GDM1 (cell line): Measurements from ENCODE around the gene MYO18A.
"Not testable (repeated sequence)": the region's sequence is repeated elsewhere in the genome, so short reads cannot be mapped to it uniquely, and the experiment has no call there.

Experiments used
- DNase-seq: peaks from one replicate; lab custom pipeline; 2025; lab: John Stamatoyannopoulos, UW

Gene MYO18A

DNA sequence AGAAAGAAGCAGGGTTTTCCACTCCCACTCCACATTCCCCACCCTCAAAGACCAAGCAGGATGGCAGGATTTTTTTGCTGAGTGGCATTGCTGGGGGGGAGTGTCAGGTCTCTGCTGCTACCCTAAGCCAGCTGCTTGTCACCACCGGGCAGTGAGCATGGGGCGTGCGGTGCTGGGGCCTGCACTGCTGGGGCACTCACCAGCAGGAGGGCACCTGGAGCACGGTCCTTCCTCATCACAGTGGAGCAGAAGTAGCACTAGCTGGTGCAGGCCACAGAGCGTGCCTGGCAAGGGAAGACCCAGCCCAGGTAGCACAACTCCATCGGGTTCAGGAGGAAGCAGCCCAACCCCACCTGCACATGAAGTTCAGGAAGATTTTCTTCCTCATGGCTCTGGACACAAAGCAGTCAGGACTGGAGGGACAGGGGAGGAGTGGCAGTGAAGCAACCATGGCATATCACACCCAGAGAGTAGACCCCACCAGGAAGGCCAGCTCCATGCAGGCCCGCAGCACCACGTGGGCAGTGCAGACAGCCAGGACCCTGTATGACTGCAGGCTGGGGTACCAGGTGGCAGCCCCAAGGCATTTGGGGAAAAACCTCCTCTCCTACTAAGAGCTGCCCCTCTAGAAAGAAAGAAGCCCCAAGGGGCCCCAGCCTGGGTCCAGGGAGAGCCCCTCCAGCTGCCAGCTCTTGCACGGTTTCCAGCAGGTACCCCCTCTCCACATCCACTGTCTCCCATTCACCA, 16.7 kb upstream of the MYO18A start:
- no peak for DNase-seq

- DNase-seq, result peak; percentile 58
Measured at GRCh38 chr17:29195465-29196081, 15.4 kb upstream of the MYO18A start.

- no peak for DNase-seq
Measured at GRCh38 chr17:29194669-29195068, 14.5 kb upstream of the MYO18A start.

GRCh38 chr17:29193146-29193545, 12.9 kb upstream of the MYO18A start:
- DNase-seq, result no peak

DNA sequence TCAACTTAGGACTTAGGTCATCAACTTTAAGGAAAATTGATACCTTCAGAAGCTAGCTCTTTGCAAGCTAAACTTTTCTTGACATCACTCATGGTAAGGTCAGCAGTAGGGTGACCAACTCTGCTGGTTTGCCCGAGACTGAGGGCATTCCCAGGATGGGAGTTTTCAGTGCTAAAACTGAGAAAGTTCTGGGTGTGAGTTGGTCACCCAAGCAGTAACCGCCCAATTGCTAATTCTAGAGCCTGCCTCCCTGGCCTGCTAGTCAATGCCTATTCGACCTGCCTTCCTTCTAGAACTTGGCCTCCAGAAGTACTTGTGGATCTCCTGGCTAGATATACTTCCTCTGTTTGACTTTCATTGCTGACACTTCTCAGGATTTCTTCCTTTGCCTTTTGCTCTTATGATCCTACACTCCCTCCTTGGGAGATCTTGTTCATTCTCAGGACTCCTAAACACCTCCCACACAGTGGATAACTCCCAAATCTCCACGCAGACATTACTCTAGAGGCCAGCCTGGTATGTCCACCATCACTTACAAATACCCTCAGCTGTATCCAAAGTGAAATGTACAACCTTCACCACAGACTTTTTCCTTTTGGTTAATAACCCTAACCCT, 10.5 kb upstream of the MYO18A start:
- no peak for DNase-seq

DNA sequence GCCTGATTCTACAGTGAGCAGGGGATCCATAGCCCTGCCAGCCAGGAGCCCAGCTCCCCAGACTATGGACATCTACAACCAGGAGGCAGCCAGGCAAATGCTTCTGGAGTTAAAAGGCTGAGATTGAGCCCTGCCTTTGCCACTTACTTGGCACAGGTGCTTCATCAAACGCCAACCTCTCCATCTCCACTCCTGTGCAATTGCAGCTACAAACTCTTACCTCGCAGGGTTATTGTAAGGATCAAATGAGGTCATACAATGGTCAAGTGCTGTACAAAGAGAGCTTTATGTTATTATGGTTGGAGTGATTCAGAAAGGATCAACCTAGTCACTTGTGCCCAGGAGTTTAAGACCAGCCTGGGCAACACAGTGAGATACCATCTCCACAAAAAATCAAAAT, 9.8 kb upstream of the MYO18A start:
- no peak for DNase-seq

DNA sequence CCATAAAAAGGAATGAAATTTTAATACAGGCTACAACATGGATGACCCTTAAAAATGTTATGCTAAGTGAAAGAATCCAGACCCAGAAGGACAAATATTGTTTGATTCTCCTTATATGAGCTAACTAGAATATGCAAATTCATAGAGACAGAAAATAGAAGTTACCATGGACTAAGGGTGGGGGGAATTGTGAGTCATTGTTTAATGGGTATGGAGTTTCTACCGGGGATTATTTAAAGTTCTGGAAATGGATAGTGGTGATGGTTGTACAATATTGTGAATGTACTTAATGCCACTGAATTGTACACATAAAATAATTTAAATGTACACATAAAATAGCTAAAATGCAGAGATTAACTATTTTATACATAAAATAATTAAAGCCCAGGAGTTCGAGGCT, 9.2 kb upstream of the MYO18A start:
- DNase-seq, result no peak

GRCh38 chr17:29181226-29181625, 1.0 kb upstream of the MYO18A start:
- no peak for DNase-seq

DNA sequence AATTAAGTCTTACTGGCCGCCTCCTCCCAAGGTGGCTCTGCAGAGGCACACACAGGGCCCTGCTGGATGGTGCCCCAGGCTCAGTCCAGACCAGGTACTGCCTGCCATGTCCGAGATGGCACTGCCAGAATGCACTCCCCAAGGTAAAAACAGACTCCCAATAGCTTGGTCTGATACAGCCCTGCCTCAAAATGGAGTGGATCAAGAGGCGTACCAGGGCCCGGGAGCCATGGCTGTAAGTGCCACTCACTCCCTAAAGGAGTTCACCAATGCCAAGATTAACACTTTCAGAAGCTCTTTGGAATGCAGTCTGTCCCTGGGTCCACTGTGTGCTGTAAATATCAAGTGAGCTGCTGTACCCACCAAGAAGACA, 576 bp upstream of the MYO18A start:
- DNase-seq, result no peak

DNA sequence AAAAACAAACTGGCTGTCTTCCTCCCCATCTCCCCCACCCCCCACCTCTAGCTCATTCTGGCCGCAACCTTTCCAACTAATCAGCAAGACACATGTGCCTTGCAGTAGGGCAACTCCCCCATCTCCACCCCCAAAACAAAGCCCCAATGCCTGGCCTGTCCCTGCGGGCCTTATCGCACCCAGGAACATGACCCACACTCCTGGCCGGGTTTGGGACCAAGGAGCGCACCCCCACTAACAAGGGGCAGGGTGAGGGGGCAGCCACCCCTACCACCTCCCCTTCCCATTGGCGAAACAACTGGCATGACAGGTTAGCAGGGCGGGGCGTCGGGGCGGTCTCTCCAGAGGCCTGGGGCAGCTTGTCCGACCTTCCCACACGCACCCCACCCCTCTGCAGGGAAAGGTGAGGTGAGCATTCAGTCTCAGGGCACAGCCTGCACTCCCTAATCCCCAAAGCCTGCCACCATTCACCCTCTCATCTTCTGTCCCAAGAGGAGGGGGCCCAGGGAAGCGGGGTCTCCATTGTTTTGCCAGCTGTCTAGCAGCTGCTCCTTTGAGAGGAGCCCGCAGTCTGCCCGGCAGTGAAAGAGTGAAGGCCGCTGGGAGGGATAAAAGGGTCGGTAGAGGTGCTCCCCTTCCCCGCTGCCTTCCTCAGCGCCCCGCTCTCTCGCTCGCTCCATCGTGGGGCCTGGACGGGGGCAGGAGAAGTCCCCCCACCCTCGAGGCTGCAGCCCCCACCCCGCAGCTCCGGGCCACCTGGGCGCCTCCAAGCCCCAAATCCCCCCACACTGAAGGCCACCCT, 765 bp downstream of the MYO18A start:
- DNase-seq, result no peak

DNA sequence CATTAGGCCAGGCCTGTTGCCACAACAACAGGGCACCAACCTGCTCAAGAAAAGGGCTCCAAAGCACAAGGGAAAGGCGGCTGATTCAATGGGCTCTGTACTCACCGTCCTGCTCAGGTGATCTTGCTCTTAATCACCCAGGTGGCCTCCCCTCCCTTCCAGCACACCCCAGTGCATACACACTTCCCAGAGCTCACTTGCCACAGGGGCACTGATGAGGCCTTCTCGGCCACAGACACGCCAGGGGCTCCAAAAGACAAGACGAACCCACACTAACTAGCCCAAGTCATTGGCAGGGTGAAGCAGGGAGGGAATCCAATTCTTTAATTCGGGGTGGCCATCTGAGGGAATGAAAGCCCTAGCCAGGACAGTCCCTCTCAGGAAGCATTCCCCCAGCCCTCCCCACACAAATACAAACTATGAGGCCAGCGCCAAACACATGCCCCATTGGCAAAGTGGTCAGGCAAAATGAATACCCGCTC, 1.4 kb downstream of the MYO18A start:
- no peak for DNase-seq

GRCh38 chr17:29177871-29178749, 2.1 kb downstream of the MYO18A start:
- DNase-seq, result no peak

DNA sequence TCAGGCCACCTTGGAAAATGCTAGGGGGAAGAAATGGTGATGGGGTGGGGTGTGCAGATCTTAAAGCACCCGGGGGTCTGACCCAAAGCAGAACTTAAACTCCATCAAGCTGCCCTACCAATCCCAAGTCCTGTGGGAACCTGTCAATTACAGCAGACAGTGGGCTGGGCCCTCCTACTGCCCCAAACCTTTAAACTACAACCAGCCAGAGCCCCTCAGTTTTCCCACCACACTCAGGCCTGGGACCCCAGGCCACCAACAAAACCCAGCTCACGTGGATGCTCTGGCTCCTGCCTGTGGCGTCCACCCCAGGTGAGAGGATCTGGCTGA, 2.7 kb downstream of the MYO18A start:
- DNase-seq, result no peak

GRCh38 chr17:29176558-29177351, 3.4 kb downstream of the MYO18A start:
- no peak for DNase-seq

DNA sequence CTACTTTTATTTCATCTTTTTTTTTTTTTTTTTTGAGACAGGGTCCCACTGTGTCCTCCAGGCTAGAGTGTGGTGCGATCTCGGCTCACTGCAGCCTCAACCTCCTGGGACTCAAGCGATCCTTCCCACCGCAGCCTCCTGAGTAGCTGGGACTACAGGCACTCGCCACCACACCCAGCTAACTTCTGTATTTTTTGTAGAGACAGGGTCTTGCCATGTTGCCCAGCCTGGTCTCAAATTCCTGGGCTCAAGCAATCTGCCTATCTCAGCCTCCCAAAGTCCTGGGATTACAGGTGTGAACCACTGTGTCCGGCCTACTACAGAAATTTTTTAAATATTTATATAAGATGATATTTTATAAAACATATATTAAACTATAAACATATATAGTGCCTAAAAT, 4.8 kb downstream of the MYO18A start:
- DNase-seq, result no peak

DNA sequence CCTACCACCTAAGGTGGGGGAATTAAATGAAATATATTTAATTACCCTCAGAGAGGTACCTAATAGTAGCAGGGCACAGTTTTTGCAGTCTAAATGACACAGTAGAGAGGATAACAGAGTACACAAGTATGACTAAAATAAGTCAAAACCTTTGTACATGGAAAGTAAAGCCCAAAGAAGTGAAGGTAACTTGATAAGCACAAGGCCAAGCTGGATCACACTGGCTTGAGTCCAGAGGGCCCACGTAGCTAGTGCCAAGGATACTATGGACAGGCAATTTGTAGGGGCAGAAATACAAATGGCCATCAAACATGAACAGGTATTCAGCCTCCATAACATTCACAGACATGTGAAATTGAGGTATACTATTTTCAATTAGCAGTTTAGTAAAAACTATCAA, 7.6 kb downstream of the MYO18A start:
- no peak for DNase-seq

- no peak for DNase-seq
Measured at GRCh38 chr17:29170682-29171081, 9.5 kb downstream of the MYO18A start.

DNA sequence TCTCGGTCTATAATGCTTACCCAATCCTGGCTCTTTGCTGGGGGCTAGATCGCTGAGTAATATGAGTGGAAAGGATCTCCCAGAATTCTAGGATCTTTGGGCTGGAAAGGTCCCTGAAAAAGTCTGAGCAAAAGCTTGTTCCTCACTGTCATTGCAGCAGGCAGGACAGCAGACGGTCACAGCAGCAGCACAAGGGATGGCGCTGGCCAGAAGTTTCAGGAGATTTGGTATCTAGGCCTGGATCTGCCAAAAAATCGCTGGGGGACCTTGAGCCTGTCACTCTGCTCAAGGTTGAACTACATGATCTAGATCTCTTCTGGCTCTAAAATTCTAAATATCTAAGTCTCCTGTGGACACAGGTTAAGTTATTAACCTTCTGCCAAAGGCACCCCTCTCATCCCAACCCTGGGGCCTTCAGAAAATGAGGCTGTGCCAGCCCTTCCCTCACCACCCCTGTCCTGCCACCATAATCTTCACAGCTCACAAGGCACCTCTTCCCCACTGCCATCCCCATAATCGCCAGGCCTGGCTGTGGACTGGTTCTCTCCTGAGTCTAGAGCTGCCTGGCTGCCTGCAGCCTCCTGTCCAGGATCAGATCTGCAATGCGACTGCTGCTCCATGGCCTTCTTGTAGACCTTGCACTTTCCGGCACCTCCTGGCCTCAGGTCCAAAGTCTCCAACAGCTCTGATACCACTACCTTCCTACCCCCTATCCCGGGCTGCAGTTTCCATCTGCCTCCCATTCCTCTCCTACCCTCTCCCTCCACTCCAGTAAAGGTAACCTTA, 10.2 kb downstream of the MYO18A start:
- DNase-seq, result no peak

GRCh38 chr17:29168759-29169126, 11.5 kb downstream of the MYO18A start:
- DNase-seq, result not testable (repeated sequence)
